ENCODE data around the gene GPATCH2. TPM values are rescaled to one million over a fixed set of nuclear protein-coding genes. Genes with fewer than 3 reads are reported as not detected.
"Not testable (repeated sequence)": the region's sequence is repeated elsewhere in the genome, so short reads cannot be mapped to it uniquely, and the experiment has no call there.

GPATCH2 gene
- total RNA-seq, 2 experiments from 2014 or later = 9.2 to 9.5 TPM

- no peak overlapping the region for H3K4me3 Mint-ChIP-seq
- peaks cover 1% of the 10 kb centered on the region for H3K9me3 Mint-ChIP-seq
- no peak for DNase-seq
- H3K27me3 Mint-ChIP-seq = no peaks in the 10 kb centered on the region
- no peaks in the 10 kb centered on the region for H3K4me1 Mint-ChIP-seq
- H3K27ac Mint-ChIP-seq = no peak overlapping the region
- ChIA-PET POLR2A (no interaction called here), CTCF (no interaction called here)
- H3K36me3 Mint-ChIP-seq (ENCODE audit: low read depth) = no peaks in the 10 kb centered on the region
Measured at GRCh38 chr1:217534566-217534965, 96.3 kb downstream of the GPATCH2 start.

DNA sequence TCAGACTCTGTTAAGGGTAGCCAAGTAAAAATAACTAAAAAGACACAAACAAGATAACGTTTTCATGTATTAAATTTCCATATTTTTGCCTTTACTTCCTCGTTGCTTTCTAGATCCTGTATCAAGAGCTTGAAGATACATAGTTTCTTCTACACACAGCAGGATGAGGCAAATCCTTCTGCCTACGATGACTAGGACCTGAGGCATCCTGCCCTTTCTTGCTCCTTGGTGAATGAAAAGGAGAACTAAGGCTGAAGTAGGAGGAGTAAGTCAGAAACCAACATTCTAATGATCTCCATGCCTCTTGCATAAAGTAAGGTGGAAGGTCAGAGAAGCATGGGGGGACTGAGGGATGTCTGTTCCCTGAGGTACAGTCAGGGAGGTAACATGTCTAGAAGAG is 102.6 kb downstream of the GPATCH2 start:
- ChIA-PET POLR2A (no interaction called here), CTCF (no interaction called here)
- no peak overlapping the region for H3K27ac Mint-ChIP-seq
- H3K36me3 Mint-ChIP-seq (ENCODE audit: low read depth) = no peaks in the 10 kb centered on the region
- no peaks in the 10 kb centered on the region for H3K4me1 Mint-ChIP-seq
- H3K4me3 Mint-ChIP-seq = no peak overlapping the region
- DNase-seq = no peak
- H3K27me3 Mint-ChIP-seq = no peaks in the 10 kb centered on the region
- peaks cover 1% of the 10 kb centered on the region for H3K9me3 Mint-ChIP-seq

GRCh38 chr1:217527151-217527550 is 103.7 kb downstream of the GPATCH2 start:
- CTCF ChIA-PET = no interaction called here
- DNase-seq = no peak
- POLR2A ChIA-PET = no interaction called here
- Mint-ChIP-seq H3K27ac (no peak overlapping the region), H3K9me3 (peaks cover 1% of the 10 kb centered on the region), H3K4me3 (no peak overlapping the region), H3K36me3 (ENCODE audit: low read depth) (no peaks in the 10 kb centered on the region), H3K27me3 (no peaks in the 10 kb centered on the region), H3K4me1 (no peaks in the 10 kb centered on the region)

- Mint-ChIP-seq H3K4me1 (no peaks in the 10 kb centered on the region), H3K27ac (no peak overlapping the region), H3K4me3 (no peak overlapping the region), H3K9me3 (peaks cover 1% of the 10 kb centered on the region), H3K36me3 (ENCODE audit: low read depth) (no peaks in the 10 kb centered on the region), H3K27me3 (no peaks in the 10 kb centered on the region)
- POLR2A ChIA-PET = no interaction called here
- no peak for DNase-seq
- CTCF ChIA-PET = no interaction called here
Measured at GRCh38 chr1:217526636-217527035, 104.3 kb downstream of the GPATCH2 start.

DNA sequence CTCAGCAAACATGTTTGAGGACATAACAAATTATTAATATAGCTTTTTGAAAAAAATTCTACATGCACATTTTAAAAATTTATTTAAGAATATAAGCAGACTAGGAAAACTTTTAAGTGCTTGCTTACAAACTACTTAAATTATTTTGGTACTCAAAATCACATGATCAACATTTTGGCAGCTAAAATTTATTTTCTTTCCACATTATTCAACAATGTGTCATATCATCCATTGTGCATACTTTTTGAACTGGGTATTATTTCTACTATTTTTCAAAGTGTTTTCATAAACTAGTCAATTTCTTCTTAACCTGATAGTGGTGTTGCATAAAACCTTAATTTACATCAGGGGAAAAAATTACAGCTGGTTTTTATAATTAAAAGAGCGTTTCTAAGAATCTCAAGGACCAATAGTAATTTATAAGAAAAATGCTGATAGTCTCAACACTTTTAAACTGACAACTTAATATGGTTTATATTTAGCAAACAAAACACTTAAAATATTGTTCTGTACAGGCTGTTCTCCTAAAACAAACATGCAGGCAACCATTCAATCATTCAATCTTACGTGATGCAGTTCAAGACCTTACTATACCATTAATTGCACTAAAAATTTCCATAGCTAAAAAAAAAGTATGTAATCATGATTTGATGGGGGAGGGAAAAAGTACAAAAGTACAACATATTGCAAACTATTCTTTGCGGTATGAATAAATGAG is 105.0 kb downstream of the GPATCH2 start:
- no peak overlapping the region for H3K27ac Mint-ChIP-seq
- no peak overlapping the region for H3K4me3 Mint-ChIP-seq
- ChIA-PET CTCF (no interaction called here), POLR2A (no interaction called here)
- no peaks in the 10 kb centered on the region for H3K4me1 Mint-ChIP-seq
- H3K36me3 Mint-ChIP-seq (ENCODE audit: low read depth) = no peaks in the 10 kb centered on the region
- no peaks in the 10 kb centered on the region for H3K27me3 Mint-ChIP-seq
- H3K9me3 Mint-ChIP-seq = peaks cover 1% of the 10 kb centered on the region
- DNase-seq = no peak

GRCh38 chr1:217524787-217525520 is 105.9 kb downstream of the GPATCH2 start:
- ChIA-PET POLR2A (no interaction called here), CTCF (no interaction called here)
- no peaks in the 10 kb centered on the region for H3K27me3 Mint-ChIP-seq
- H3K9me3 Mint-ChIP-seq = no peaks in the 10 kb centered on the region
- no peak overlapping the region for H3K4me3 Mint-ChIP-seq
- H3K27ac Mint-ChIP-seq = no peak overlapping the region
- no peak for DNase-seq
- no peaks in the 10 kb centered on the region for H3K4me1 Mint-ChIP-seq
- H3K36me3 Mint-ChIP-seq (ENCODE audit: low read depth) = no peaks in the 10 kb centered on the region

DNA sequence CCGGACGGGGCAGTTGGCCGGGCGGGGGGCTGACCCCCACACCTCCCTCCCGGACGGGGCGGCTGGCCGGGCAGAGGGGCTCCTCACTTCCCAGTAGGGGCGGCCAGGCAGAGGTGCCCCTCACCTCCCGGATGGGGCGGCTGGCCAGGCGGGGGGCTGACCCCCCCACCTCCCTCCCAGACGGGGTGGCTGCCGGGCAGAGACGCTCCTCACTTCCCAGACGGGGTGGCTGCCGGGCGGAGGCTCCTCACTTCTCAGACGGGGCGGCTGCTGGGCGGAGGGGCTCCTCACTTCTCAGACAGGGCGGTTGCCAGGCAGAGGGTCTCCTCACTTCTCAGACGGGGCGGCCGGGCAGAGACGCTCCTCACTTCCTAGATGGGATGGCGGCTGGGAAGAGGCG is 107.0 kb downstream of the GPATCH2 start:
- H3K27me3 Mint-ChIP-seq; DNase-seq; H3K27ac Mint-ChIP-seq; H3K4me1 Mint-ChIP-seq; H3K36me3 Mint-ChIP-seq (ENCODE audit: low read depth); POLR2A ChIA-PET; H3K9me3 Mint-ChIP-seq; H3K4me3 Mint-ChIP-seq; CTCF ChIA-PET: not testable (repeated sequence)

GRCh38 chr1:217522277-217522676 is 108.6 kb downstream of the GPATCH2 start:
- H3K27ac Mint-ChIP-seq = no peak overlapping the region
- H3K36me3 Mint-ChIP-seq (ENCODE audit: low read depth) = no peaks in the 10 kb centered on the region
- H3K9me3 Mint-ChIP-seq = no peaks in the 10 kb centered on the region
- no peak overlapping the region for H3K4me3 Mint-ChIP-seq
- H3K4me1 Mint-ChIP-seq = no peaks in the 10 kb centered on the region
- H3K27me3 Mint-ChIP-seq = no peaks in the 10 kb centered on the region
- ChIA-PET POLR2A (no interaction called here), CTCF (no interaction called here)
- no peak for DNase-seq

- CTCF ChIA-PET = interaction anchor here (0.7 kb wide), 1 partner anchor 96 kb away, joined by 3 read pairs; no protein-coding TSS in a partner anchor
- Mint-ChIP-seq H3K36me3 (ENCODE audit: low read depth) (no peaks in the 10 kb centered on the region), H3K9me3 (no peaks in the 10 kb centered on the region), H3K27ac (no peak overlapping the region), H3K4me1 (no peaks in the 10 kb centered on the region), H3K4me3 (no peak overlapping the region), H3K27me3 (no peaks in the 10 kb centered on the region)
- no peak for DNase-seq
- POLR2A ChIA-PET = no interaction called here
Measured at GRCh38 chr1:217521317-217521716, 109.6 kb downstream of the GPATCH2 start.

- POLR2A ChIA-PET = no interaction called here
- Mint-ChIP-seq H3K9me3 (no peaks in the 10 kb centered on the region), H3K36me3 (ENCODE audit: low read depth) (peaks cover 4% of the 10 kb centered on the region), H3K27ac (no peak overlapping the region), H3K4me1 (no peaks in the 10 kb centered on the region), H3K27me3 (no peaks in the 10 kb centered on the region), H3K4me3 (no peak overlapping the region)
- CTCF ChIA-PET = no interaction called here
- DNase-seq = no peak
Measured at GRCh38 chr1:217506878-217507277, 124.0 kb downstream of the GPATCH2 start.

- Mint-ChIP-seq H3K4me1 (peaks cover 7% of the 10 kb centered on the region), H3K9me3 (no peaks in the 10 kb centered on the region), H3K27ac (no peak overlapping the region), H3K36me3 (ENCODE audit: low read depth) (no peaks in the 10 kb centered on the region), H3K4me3 (no peak overlapping the region), H3K27me3 (no peaks in the 10 kb centered on the region)
- CTCF ChIA-PET = no interaction called here
- POLR2A ChIA-PET = no interaction called here
- DNase-seq = no peak
Measured at GRCh38 chr1:217498209-217498608, 132.7 kb downstream of the GPATCH2 start.

DNA sequence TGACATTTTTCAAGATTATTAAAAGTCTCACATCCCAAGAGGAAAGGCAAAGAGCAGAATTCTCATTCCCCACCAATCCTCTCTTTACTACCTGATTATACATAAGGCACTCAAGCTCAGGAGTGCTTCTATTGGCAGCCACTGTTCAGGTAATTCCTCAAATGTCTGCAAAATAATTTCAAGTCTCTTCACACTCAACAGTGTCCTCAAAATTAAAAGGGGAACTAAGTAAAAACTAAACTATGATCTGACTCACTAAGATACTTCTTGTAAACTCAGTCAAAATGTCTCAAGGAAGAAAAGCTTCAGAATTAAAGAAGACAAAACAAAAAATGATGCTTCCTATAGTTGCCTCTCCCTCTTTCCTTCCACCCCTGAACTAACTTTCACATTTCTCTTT is 135.6 kb downstream of the GPATCH2 start:
- Mint-ChIP-seq H3K36me3 (ENCODE audit: low read depth) (peaks cover 2% of the 10 kb centered on the region), H3K4me3 (no peak overlapping the region), H3K4me1 (peaks cover 7% of the 10 kb centered on the region), H3K27ac (no peak overlapping the region), H3K9me3 (no peaks in the 10 kb centered on the region), H3K27me3 (no peaks in the 10 kb centered on the region)
- no peak for DNase-seq
- POLR2A ChIA-PET = no interaction called here
- CTCF ChIA-PET = no interaction called here

DNA sequence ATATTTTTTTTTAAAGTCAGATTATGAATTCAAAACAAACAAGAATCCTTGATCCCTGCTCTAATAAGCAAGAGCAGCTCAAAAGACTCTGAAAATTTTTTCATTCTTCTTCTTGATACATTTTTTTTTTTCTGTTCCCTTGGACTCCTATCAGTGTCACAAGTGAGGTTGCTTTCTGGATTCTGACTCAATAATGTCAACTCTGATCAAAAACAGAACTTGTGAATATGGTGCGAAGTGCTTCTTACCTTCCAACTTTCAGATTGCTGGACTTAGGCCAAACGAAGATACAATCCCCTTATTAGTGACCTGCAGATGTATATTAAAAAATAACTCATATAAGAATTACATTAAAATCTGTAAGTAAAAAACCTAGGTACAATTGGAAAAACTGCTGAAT is 136.1 kb downstream of the GPATCH2 start:
- POLR2A ChIA-PET = no interaction called here
- no peaks in the 10 kb centered on the region for H3K27me3 Mint-ChIP-seq
- no peak overlapping the region for H3K27ac Mint-ChIP-seq
- CTCF ChIA-PET = no interaction called here
- no peaks in the 10 kb centered on the region for H3K9me3 Mint-ChIP-seq
- H3K36me3 Mint-ChIP-seq (ENCODE audit: low read depth) = peaks cover 2% of the 10 kb centered on the region
- H3K4me1 Mint-ChIP-seq = peaks cover 7% of the 10 kb centered on the region
- H3K4me3 Mint-ChIP-seq = no peak overlapping the region
- no peak for DNase-seq

DNA sequence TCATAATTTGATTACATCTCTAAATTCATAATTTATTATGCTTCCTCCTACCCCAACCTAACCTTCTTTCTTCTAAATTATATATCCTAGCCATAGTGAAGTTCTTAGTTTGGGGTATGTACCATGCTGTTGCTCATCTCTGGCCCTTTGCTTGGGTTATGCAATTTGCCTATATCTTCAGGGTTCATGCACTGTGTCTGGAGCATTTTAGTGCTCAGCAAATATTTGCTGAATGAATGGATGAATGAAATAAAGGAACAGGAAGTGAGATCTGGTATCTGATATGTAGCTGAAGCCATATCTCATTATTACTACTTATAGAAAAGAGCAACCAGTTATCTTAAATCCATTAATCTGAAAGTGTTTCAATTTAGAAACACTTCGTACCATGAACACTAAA is 137.6 kb downstream of the GPATCH2 start:
- CTCF ChIA-PET = no interaction called here
- Mint-ChIP-seq H3K9me3 (no peaks in the 10 kb centered on the region), H3K27ac (no peak overlapping the region), H3K4me3 (no peak overlapping the region), H3K4me1 (peaks cover 7% of the 10 kb centered on the region), H3K27me3 (no peaks in the 10 kb centered on the region), H3K36me3 (ENCODE audit: low read depth) (peaks cover 2% of the 10 kb centered on the region)
- no peak for DNase-seq
- POLR2A ChIA-PET = no interaction called here

Data from activated CD4-positive, alpha-beta T cell treated with anti-CD3 and anti-CD28 coated beads, Interleukin-2, amount 10 ng/mL, durations not matched to agents 7 days and 5 days (primary cell).